Measurements from ENCODE around the gene CD5L. TPM values are rescaled to one million over a fixed set of nuclear protein-coding genes. Genes with fewer than 3 reads are reported as not detected.

Gene CD5L
- total and polyA plus RNA-seq, 3 donors from 2014 or later: 0.22 to 0.25 TPM; not detected in 1

GRCh38 chr1:157782931-157783330 is 58.7 kb downstream of the CD5L start:
- no peaks in the 10 kb centered on the region for H3K36me3 ChIP-seq (ENCODE audit: low read depth, missing control alignments)
- no peak for DNase-seq
- 88 to 93% methylated on average over 1 of the region's 1 CpG for WGBS, 2 donors
- H3K27me3 ChIP-seq: no peaks in the 10 kb centered on the region
- no peak overlapping the region for H3K27ac ChIP-seq
- H3K4me3 ChIP-seq: no peak overlapping the region
- intact Hi-C loops (cut with DNase I; ENCODE audit: low total_unique reads): no loop called here
- no peaks in the 10 kb centered on the region for H3K9me3 ChIP-seq
- TF ChIP-seq POLR2A (IDR thresholded peaks at IDR 0.05) (no peak), CTCF (IDR thresholded peaks at IDR 0.05) (no peak)
- H3K4me1 ChIP-seq: no peaks in the 10 kb centered on the region

GRCh38 chr1:157781048-157781447 is 60.6 kb downstream of the CD5L start:
- Histone ChIP-seq H3K27me3 (no peaks in the 10 kb centered on the region), H3K9me3 (no peaks in the 10 kb centered on the region), H3K27ac (no peak overlapping the region), H3K36me3 (ENCODE audit: low read depth, missing control alignments) (no peaks in the 10 kb centered on the region), H3K4me3 (no peak overlapping the region), H3K4me1 (no peaks in the 10 kb centered on the region)
- WGBS, 2 donors: 51 to 69% methylated on average over 2 of the region's 2 CpGs
- intact Hi-C loops (cut with DNase I; ENCODE audit: low total_unique reads): no loop called here
- TF ChIP-seq POLR2A (IDR thresholded peaks at IDR 0.05) (no peak), CTCF (IDR thresholded peaks at IDR 0.05) (no peak)
- DNase-seq: no peak

Small RNAs within 50 kb of the gene (small RNA-seq; reads per million reads assigned to genes)
- gene MRPS21P2: 0 reads per million in 2 donors

Other genes starting within 250 kb of the CD5L start
- gene FCRL4, start 243.7 kb downstream of the CD5L start, total RNA-seq: under 1 TPM; 0.08 to 0.12 TPM
- gene FCRL4, start 243.7 kb downstream of the CD5L start, polyA plus RNA-seq (ENCODE audit: insufficient read depth, low read depth, low replicate concordance): not detected
- gene FCRL3, start 141.0 kb downstream of the CD5L start, total RNA-seq: under 1 TPM; 0.19 to 0.47 TPM
- 0.86 TPM for gene FCRL3, start 141.0 kb downstream of the CD5L start, polyA plus RNA-seq (ENCODE audit: insufficient read depth, low read depth, low replicate concordance)
- under 1 TPM; 0.16 to 0.19 TPM for gene FCRL2, start 64.7 kb downstream of the CD5L start, total RNA-seq
- gene FCRL2, start 64.7 kb downstream of the CD5L start, polyA plus RNA-seq (ENCODE audit: insufficient read depth, low read depth, low replicate concordance): 0.36 TPM
- under 1 TPM in 1 of 2 donors, not detected in 1; 0.37 TPM for gene FCRL1, start 21.7 kb downstream of the CD5L start, total RNA-seq
- gene FCRL1, start 21.7 kb downstream of the CD5L start, polyA plus RNA-seq (ENCODE audit: insufficient read depth, low read depth, low replicate concordance): 0.80 TPM
- 10 to 100 TPM; 19.9 to 31.9 TPM for gene KIRREL1, start 151.8 kb upstream of the CD5L start, total RNA-seq
- gene KIRREL1, start 151.8 kb upstream of the CD5L start, polyA plus RNA-seq (ENCODE audit: insufficient read depth, low read depth, low replicate concordance): 15.5 TPM